ENCODE results near the gene GPRC5C. TPM values are rescaled to one million over a fixed set of nuclear protein-coding genes. Genes with fewer than 3 reads are reported as not detected.

The GPRC5C gene
- total RNA-seq, 1 experiment from 2014 or later, result 15.5 TPM

GRCh38 chr17:74417178-74418045 is 14.5 kb upstream of the GPRC5C start:
- Mint-ChIP-seq H3K4me1 (peaks cover 6 to 15% of the 10 kb centered on the region in 2 experiments), H3K9me3 (peaks cover under 1 to 2% of the 10 kb centered on the region in 2 experiments; a peak in 3 of 5 replicates), H3K4me3 (no peak overlapping the region), H3K36me3 (ENCODE audit: insufficient read depth in 1 of 3, low read depth in 3 of 3) (peaks cover 0 to 1% (median 0%) of the 10 kb centered on the region in 3 experiments; a peak in 2 of 7 replicates), H3K27ac (peak overlapping the region in 2 of 3 experiments; percentile 15 to 97; a peak in 2 of 7 replicates), H3K27me3 (ENCODE audit: low read depth) (peaks cover 11% of the 10 kb centered on the region)
- Histone ChIP-seq H3T11ph (ENCODE audit: low read length) (no peak overlapping the region), H4K20me1 (ENCODE audit: control insufficient read depth, insufficient read depth, insufficient read length) (no peaks in the 10 kb centered on the region), H2BK5ac (ENCODE audit: insufficient read length, low read length) (no peak overlapping the region), H3K23ac (ENCODE audit: insufficient read length, low read depth, low read length) (no peak overlapping the region), H3K4me1 (ENCODE audit: insufficient read depth, low read length) (no peaks in the 10 kb centered on the region), H3K27ac (ENCODE audit: insufficient read length, low read depth, low read length) (no peak overlapping the region), H4K5ac (ENCODE audit: insufficient read length, low read depth, low read length) (no peak overlapping the region), H2AK5ac (ENCODE audit: insufficient read length, low read length) (no peak overlapping the region), H3K4me2 (ENCODE audit: insufficient read depth, insufficient read length, low read length) (no peak overlapping the region), H3K9me3 (ENCODE audit: control insufficient read depth, low read depth, low read length) (no peaks in the 10 kb centered on the region), H3K18ac (ENCODE audit: insufficient read length, low read depth, low read length) (no peak overlapping the region), H3K4ac (ENCODE audit: low read depth, low read length) (no peak overlapping the region), H2BK12ac (ENCODE audit: insufficient read length, low read depth, low read length) (no peak overlapping the region), H4K8ac (replicated peaks; ENCODE audit: insufficient read length, low read depth, low read length) (no peak overlapping the region), H2BK15ac (ENCODE audit: low read depth, low read length) (no peak overlapping the region), H3K56ac (ENCODE audit: insufficient read length, low read depth, low read length) (no peak overlapping the region), H3K79me2 (ENCODE audit: insufficient read depth, low read length) (no peaks in the 10 kb centered on the region), H3K23me2 (ENCODE audit: insufficient read length, low read depth, low read length, poor library complexity, severe bottlenecking) (no peaks in the 10 kb centered on the region), H3K9ac (ENCODE audit: extremely low read depth, insufficient read length, low read length) (no peak overlapping the region), H3K27me3 (ENCODE audit: insufficient read depth, low read length) (no peaks in the 10 kb centered on the region), H2BK120ac (ENCODE audit: low read depth, low read length, poor library complexity, severe bottlenecking) (no peak overlapping the region), H4K91ac (ENCODE audit: insufficient read length, low read depth, low read length) (no peak overlapping the region), H2AFZ (ENCODE audit: low read length) (no peak overlapping the region), H3K14ac (ENCODE audit: insufficient read depth, low read length) (no peak overlapping the region), H3K79me1 (ENCODE audit: insufficient read depth, low read depth, low read length, poor library complexity, severe bottlenecking) (no peaks in the 10 kb centered on the region), H2BK20ac (ENCODE audit: low read depth, low read length, poor library complexity, severe bottlenecking) (no peak overlapping the region)
- TF ChIP-seq CTCF (conservative IDR thresholded peaks at IDR 0.05), result no peak
- WGBS (ENCODE audit: extremely low coverage, insufficient read length, low lambda C conversion rate), result no CpG with 5 or more reads among the region's 12 CpGs
- peak; percentile 56 for DNase-seq

All from H9 (cell line).